Muscle layer of colon (tissue), 2 donors: ENCODE measurements around the gene FGFBP3.

Experiments
- H3K27ac ChIP-seq: one replicate; pipeline ENCODE4 v1.7.0; 2013; ENCODE audit warnings: low read depth, mild to moderate bottlenecking, low read length, moderate library complexity
- H3K27me3 ChIP-seq, 2 donors: one replicate each; pipeline ENCODE4 v1.7.0; 2013; ENCODE audit warnings: low read length in 2 of 2, mild to moderate bottlenecking in 2 of 2; ENCODE audit not compliant: insufficient read depth in 2 of 2, control insufficient read depth in 1 of 2
- H3K36me3 ChIP-seq: one replicate; pipeline ENCODE4 v1.7.0; 2013; ENCODE audit warnings: mild to moderate bottlenecking, low read length; ENCODE audit not compliant: insufficient read depth
- H3K4me1 ChIP-seq: one replicate; pipeline ENCODE4 v1.7.0; 2013; ENCODE audit warnings: mild to moderate bottlenecking, low read length; ENCODE audit not compliant: insufficient read depth
- H3K4me3 ChIP-seq, 2 donors: one replicate each; pipeline ENCODE4 v1.7.0; 2013; ENCODE audit warnings: low read length in 2 of 2, low read depth in 1 of 2, mild to moderate bottlenecking in 1 of 2, moderate library complexity in 1 of 2
- H3K9ac ChIP-seq: one replicate; pipeline ENCODE4 v1.7.0; 2013; ENCODE audit warnings: low read length
- H3K9me3 ChIP-seq: one replicate; pipeline ENCODE4 v1.7.0; 2013; ENCODE audit warnings: mild to moderate bottlenecking, low read length
- donor health status: abdominal sarcoma.
- donor health status: Adenocarcinoma of cecum.

FGFBP3 gene

DNA sequence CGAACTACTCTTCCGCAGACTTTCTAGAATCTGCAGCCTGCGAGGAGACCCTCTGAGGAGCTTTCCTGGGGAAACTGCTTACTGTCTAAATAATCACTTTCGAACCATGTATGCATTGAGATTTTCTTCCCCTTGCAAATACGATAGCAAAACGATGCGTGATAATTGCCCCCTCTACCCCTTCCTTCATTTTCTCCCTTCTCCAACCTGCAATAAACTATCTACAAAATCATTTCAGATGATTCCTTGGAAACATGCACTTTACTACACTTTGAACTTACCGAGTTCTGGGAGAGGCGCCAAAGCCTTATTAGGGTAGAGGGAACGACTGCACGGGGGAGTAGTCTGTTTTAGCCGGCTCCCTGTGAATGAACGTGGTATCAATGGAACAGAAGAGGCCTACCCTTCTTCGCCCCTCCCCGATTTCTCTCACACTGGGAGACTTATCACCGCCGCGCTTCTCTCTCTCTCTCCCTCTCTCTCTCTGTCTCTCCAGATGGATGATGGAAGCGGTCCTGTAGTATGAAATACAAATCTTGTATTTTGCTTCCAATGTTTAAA lies at the start of gene FGFBP3:
TSS of gene FGFBP3 (minus strand) at position 370 of the 561 bp plus-strand sequence. CDS start 517 bp downstream, outside the sequence.
- H3K27ac ChIP-seq, result peak within 1 kb of the TSS; percentile 58
- no peaks in the 10 kb centered on the region for H3K36me3 ChIP-seq
- H3K27me3 ChIP-seq, result no peaks in the 10 kb centered on the region
- no peak within 1 kb of the TSS for H3K9ac ChIP-seq
- H3K9me3 ChIP-seq, result no peaks in the 10 kb centered on the region
- H3K4me1 ChIP-seq, result peaks cover 11% of the 10 kb centered on the region
- peak within 1 kb of the TSS; percentile 71 to 74 for H3K4me3 ChIP-seq

DNA sequence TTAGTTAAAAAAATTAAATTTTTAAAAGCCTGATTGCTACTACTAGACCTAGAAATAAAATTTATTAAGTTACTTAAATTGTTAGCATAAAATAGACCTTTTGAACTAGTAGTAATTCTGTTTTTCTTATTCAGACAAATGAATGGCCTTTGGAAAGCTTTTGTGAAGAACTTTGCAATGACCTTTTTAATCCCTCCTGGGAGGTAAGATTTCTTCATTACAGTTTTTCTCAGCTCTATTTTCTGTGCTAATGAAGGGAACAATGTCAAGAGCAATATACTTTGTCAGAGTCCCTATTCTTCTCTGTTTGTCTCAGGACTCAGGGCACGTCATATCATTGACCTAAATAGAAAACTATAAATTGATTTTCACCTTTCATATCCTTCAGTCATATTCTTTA lies 47.8 kb upstream of the FGFBP3 start:
- H3K9me3 ChIP-seq, result no peaks in the 10 kb centered on the region
- peaks cover 57% of the 10 kb centered on the region for H3K36me3 ChIP-seq
- no peaks in the 10 kb centered on the region for H3K4me1 ChIP-seq
- H3K27me3 ChIP-seq, result no peaks in the 10 kb centered on the region
- no peak overlapping the region for H3K9ac ChIP-seq
- no peak overlapping the region for H3K27ac ChIP-seq
- no peak overlapping the region for H3K4me3 ChIP-seq

DNA sequence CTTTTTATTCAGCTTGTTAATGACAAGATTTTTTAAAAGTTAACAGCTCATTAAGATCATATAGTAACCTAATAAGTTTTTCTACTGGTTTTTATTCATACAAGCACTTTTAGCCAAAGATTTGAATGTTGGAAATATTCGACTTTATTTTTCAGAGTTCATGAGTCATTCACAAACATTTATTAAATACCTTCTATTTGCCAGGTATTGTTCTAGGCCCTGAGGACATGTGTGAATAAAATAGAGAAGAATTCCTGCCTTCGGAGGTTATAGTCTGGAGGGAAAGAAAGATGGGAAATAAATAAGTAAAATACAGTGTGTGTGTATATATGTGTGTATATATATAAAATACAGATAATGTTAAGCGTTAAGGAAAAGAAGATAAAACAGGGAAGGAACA lies 45.8 kb upstream of the FGFBP3 start:
- H3K27ac ChIP-seq, result no peak overlapping the region
- no peaks in the 10 kb centered on the region for H3K4me1 ChIP-seq
- no peak overlapping the region for H3K9ac ChIP-seq
- no peaks in the 10 kb centered on the region for H3K27me3 ChIP-seq
- H3K36me3 ChIP-seq, result peaks cover 47% of the 10 kb centered on the region
- H3K9me3 ChIP-seq, result no peaks in the 10 kb centered on the region
- no peak overlapping the region for H3K4me3 ChIP-seq

- Histone ChIP-seq H3K27me3 (no peaks in the 10 kb centered on the region), H3K9me3 (no peaks in the 10 kb centered on the region), H3K9ac (no peak overlapping the region), H3K4me1 (no peaks in the 10 kb centered on the region), H3K36me3 (peaks cover 37% of the 10 kb centered on the region), H3K27ac (no peak overlapping the region), H3K4me3 (no peak overlapping the region)
Observed at GRCh38 chr10:91953600-91954160, 44.4 kb upstream of the FGFBP3 start.

DNA sequence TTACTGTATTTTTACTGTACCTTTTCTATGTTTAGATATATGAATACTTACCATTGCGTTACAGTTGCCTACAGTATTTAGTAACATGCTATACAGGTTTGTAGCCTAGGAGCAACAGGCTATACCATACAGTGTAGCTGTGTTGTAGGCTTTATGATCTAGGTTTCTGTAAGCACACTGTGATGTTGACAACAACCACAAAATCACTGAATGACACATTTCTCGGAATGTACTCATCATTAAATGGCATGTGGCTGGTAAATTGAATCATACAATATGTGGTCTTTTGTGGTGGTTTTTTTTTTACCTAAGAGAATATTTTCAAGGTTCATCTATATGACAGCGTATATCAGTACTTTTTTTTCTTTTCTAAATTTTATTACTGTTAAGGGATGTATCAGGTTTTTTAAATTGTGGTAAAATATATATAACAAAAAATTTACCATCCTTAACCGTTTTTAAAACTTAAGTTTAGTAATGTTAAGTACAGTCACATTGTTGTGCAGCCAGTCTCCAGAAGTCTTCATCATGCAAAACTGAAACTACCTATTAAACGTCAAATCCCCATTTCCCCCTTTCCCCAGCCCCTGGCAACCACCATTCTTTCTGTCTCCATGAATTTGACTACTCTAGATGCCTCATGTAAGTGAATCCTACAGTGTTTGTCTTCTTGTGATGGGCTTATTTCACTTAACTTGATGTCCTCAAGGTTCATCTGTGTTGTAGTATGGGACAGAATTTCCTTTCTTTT lies 35.8 kb upstream of the FGFBP3 start:
- H3K9ac ChIP-seq, result no peak overlapping the region
- H3K36me3 ChIP-seq, result peaks cover 6% of the 10 kb centered on the region
- H3K27me3 ChIP-seq, result no peaks in the 10 kb centered on the region
- no peaks in the 10 kb centered on the region for H3K4me1 ChIP-seq
- no peak overlapping the region for H3K27ac ChIP-seq
- no peak overlapping the region for H3K4me3 ChIP-seq
- no peaks in the 10 kb centered on the region for H3K9me3 ChIP-seq

DNA sequence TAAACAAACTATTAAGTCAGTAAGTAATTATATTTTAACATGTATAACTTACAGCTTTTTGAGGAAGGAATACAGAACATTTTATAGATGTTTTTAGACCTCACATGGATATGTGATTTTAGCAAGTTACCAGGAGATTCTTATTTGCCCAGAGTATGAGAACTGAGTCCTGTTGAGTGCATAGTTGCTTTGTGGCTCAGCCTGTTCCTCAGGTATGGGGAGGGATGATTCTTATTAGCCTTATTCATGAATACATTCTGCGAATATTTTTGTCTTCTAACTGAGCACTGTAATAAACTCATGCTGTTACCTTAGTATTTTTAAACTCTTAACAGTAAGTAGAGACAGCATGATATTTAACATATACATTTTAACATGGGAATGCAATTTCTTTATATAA lies 32.1 kb upstream of the FGFBP3 start:
- Histone ChIP-seq H3K36me3 (peaks cover 8% of the 10 kb centered on the region), H3K27me3 (no peaks in the 10 kb centered on the region), H3K9ac (no peak overlapping the region), H3K4me3 (no peak overlapping the region), H3K27ac (no peak overlapping the region), H3K9me3 (no peaks in the 10 kb centered on the region), H3K4me1 (no peaks in the 10 kb centered on the region)

DNA sequence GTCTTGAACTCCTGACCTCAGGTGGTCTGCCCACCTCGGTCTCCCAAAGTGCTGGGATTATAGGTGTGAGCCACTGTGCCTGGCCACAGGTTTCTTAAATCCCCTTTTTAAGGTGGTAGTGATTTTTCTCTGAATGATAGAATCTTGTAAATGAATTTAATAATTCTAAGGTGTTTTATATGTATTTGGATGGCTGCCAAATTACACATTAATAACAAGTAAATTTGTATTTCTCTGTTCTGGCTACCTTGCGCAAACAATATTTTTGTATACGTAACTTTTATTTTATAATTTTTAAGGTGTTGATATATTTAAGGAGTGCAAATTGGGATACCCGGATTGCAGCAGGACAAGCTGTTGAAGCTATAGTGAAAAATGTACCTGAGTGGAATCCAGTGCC lies 30.4 kb upstream of the FGFBP3 start:
- H3K27ac ChIP-seq, result no peak overlapping the region
- H3K9me3 ChIP-seq, result no peaks in the 10 kb centered on the region
- H3K4me1 ChIP-seq, result no peaks in the 10 kb centered on the region
- H3K27me3 ChIP-seq, result no peaks in the 10 kb centered on the region
- H3K9ac ChIP-seq, result no peak overlapping the region
- H3K4me3 ChIP-seq, result no peak overlapping the region
- peaks cover 8% of the 10 kb centered on the region for H3K36me3 ChIP-seq

- no peaks in the 10 kb centered on the region for H3K27me3 ChIP-seq
- no peak overlapping the region for H3K9ac ChIP-seq
- no peak overlapping the region for H3K27ac ChIP-seq
- H3K9me3 ChIP-seq, result no peaks in the 10 kb centered on the region
- peaks cover 11% of the 10 kb centered on the region for H3K36me3 ChIP-seq
- H3K4me1 ChIP-seq, result no peaks in the 10 kb centered on the region
- H3K4me3 ChIP-seq, result no peak overlapping the region
Observed at GRCh38 chr10:91935886-91936285, 26.6 kb upstream of the FGFBP3 start.

GRCh38 chr10:91932737-91933136 lies 23.5 kb upstream of the FGFBP3 start:
- Histone ChIP-seq H3K4me1 (peaks cover 6% of the 10 kb centered on the region), H3K4me3 (no peak overlapping the region), H3K9ac (no peak overlapping the region), H3K36me3 (peaks cover 11% of the 10 kb centered on the region), H3K27me3 (no peaks in the 10 kb centered on the region), H3K9me3 (no peaks in the 10 kb centered on the region), H3K27ac (no peak overlapping the region)

GRCh38 chr10:91931526-91932190 lies 22.4 kb upstream of the FGFBP3 start:
- Histone ChIP-seq H3K27ac (no peak overlapping the region), H3K4me3 (no peak overlapping the region), H3K9me3 (no peaks in the 10 kb centered on the region), H3K27me3 (no peaks in the 10 kb centered on the region), H3K4me1 (peaks cover 6% of the 10 kb centered on the region), H3K9ac (no peak overlapping the region), H3K36me3 (peaks cover 11% of the 10 kb centered on the region)

GRCh38 chr10:91930939-91931338 lies 21.7 kb upstream of the FGFBP3 start:
- H3K4me1 ChIP-seq, result peaks cover 10% of the 10 kb centered on the region
- no peaks in the 10 kb centered on the region for H3K27me3 ChIP-seq
- H3K27ac ChIP-seq, result no peak overlapping the region
- H3K36me3 ChIP-seq, result peaks cover 4% of the 10 kb centered on the region
- H3K9me3 ChIP-seq, result no peaks in the 10 kb centered on the region
- no peak overlapping the region for H3K9ac ChIP-seq
- H3K4me3 ChIP-seq, result no peak overlapping the region
